Limb (tissue), 2 donors: ENCODE results near the gene CYP2A7.
"Not testable (repeated sequence)": the region's sequence is repeated elsewhere in the genome, so short reads cannot be mapped to it uniquely, and the experiment has no call there.

Source experiments
- DNase-seq, 2 donors: peaks; one replicate each; pipeline ENCODE4 v3.0.0-alpha.2; 2016; ENCODE audit errors: extremely low spot score in 2 of 2

The CYP2A7 gene, protein sequence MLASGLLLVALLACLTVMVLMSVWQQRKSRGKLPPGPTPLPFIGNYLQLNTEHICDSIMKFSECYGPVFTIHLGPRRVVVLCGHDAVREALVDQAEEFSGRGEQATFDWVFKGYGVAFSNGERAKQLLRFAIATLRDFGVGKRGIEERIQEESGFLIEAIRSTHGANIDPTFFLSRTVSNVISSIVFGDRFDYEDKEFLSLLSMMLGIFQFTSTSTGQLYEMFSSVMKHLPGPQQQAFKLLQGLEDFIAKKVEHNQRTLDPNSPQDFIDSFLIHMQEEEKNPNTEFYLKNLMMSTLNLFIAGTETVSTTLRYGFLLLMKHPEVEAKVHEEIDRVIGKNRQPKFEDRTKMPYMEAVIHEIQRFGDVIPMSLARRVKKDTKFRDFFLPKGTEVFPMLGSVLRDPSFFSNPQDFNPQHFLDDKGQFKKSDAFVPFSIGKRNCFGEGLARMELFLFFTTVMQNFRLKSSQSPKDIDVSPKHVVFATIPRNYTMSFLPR

DNA sequence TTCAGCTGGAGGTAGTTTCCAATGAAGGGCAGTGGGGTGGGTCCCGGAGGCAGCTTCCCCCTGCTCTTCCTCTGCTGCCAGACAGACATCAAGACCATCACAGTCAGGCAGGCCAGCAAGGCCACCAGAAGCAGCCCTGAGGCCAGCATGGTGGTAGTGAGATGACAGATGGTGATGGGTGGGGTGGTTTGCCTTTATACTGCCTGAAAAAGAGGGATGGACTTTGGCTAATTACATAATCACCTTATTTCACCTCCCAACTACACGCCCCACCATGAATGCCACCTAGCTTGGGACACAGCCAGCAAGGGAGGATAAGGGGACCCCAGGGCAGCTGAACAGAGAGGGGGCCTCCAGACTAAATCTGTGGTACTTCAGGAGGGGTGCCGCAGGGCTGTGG, at the start of gene CYP2A7:
TSS of gene CYP2A7 (minus strand) at position 170 of the 400 bp plus-strand sequence. CDS start at position 149, 21 bp downstream.
- not testable (repeated sequence) for DNase-seq

DNA sequence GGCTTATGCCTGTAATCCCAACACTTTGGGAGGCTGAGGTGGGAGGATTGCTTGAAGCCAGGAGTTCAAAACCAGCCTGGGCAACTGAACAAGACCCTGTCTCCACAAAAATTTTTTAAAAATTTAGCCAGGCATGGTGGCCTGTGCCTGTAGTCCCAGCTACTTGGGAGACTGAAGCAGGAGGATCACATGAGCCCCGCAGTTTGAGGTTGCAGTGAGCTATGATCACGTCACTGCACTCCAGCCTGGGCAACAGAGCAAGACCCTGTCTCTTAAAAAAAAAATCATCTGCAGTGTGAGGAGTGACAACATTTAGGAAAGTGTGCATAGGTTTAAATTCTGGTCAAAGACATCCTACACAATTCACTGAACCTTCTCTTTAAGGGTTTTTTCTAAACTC, 48.8 kb upstream of the CYP2A7 start:
- DNase-seq, result not testable (repeated sequence)

DNA sequence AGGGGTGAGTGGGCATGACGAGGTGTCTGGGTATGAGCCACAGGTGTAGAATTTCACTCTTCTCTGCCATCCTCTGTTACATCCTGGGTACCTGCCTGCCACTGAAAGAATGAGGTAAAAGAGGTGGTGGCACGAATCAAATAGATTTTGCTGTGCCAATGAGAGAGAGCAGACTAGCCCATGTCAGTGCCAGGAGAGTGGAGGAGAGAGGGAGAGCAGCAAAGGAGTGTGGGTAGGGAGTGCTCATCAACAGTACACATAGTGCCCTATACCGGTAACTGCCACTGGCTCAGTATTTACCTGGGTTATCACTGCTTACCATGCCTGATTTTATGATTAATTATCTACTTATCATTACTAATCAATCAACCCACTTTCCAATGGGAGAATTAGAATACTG, 47.9 kb upstream of the CYP2A7 start:
- not testable (repeated sequence) for DNase-seq

DNA sequence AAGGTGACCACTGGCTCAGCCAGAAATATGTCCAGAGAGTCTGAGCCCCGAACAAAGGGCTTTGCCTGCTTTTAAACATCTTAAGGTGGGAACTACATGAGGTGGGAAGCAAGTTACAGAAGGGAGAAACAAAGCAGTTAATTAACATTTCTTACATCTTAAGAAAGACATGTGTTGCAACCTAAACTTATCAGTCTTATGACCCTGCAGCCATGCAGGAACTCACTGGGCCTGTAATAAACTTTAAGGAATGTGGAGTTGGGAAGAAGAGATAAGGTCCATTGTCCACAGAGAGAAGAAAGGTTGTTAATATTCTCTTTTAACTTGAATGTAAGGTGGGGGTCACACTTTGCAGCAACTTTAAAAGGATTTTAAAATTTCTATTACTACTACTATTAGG, 46.8 kb upstream of the CYP2A7 start:
- no peak for DNase-seq

DNA sequence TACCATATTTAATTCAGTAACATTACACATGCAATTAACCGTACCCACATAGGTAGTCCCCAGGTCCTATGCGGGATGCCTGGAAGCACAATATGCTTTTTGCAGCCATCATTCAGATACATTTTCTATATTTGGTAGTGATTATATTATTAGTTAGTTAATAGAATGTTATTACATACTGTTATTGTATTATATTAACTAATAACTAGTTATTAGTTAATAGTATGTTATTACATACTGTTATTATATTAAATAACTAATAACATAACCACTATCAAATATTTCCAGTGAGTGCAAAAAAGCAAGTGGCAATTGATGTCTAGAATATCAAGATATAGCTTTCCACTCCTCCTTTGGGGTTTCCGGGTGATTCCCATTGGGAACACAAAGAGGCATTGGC, 45.5 kb upstream of the CYP2A7 start:
- DNase-seq, result no peak

DNA sequence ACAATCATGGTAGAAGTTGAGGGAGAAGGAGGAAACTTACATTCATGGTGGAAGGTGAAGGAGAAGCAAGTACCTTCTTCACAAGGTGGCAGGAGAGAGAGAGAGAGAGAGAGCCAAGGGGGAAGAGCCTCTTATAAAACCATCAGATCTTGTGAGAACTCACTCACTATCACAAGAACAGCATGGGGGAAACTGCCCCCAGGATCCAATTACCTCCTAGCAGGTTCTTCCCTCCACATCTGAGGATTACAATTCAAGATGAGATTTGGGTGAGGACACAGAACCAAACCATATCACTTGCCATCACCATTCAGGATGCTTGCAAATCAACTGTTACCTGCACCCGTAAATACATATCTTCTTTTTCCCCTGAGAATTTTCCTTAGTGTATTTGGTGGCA, 44.2 kb upstream of the CYP2A7 start:
- not testable (repeated sequence) for DNase-seq

DNA sequence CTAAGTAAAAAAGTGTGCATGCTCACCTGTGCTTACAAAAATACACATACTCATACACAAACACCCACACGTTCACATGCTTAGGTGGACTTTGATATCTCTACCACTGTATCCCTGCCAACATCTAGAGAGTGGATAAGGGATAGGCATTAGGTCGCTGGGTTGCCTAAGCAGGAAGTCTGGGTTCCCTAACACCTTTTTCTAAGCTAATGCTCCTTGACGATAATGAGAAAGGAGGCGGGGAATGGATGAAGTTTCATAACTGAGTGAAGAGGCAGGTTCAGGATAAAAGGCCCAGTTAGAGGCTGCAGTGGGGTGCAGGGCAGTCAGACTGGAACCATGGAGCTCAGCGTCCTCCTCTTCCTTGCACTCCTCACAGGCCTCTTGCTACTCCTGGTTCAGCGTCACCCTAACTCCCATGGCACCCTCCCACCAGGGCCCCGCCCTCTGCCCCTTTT, 41.9 kb upstream of the CYP2A7 start:
- DNase-seq, result no peak

DNA sequence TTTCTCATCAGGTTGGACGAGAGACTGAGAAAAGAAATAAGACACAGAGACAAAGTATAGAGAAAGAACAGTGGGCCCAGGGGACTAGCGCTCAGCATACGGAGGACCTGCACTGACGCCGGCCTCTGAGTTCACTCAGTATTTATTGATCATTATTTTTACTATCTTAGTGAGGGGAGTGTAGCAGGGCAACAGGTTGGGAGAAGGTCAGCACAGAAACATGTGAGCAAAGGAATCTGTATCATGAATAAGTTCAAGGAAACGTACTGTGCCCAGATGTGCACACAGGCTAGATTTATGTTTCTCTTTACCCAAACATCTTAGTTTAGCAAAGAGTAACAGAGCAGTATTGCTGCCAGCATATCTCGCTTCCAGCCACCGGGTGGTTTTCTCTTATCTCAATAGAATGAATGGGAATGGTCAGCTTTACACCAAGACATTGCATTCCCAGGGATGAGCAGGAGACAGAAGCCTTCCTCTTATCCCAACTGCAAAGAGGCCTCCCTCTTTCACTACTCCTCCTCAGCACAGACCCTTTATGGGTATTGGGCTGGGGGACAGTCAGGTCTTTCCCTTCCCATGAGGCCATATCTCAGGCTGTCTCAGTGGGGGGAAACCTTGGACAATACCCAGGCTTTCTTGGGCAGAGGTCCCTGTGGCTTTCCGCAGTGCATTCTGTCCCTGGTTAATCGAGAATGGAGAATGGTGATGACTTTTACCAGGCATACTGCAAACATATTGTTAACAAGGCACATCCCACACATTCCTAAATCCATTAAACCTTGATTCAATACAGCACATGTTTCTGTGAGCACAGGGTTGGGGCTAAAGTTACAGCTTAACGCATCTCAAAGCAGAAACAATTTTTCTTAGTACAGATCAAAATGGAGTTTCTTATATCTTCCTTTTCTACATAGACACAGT, 40.5 kb upstream of the CYP2A7 start:
- DNase-seq, result not testable (repeated sequence)

DNA sequence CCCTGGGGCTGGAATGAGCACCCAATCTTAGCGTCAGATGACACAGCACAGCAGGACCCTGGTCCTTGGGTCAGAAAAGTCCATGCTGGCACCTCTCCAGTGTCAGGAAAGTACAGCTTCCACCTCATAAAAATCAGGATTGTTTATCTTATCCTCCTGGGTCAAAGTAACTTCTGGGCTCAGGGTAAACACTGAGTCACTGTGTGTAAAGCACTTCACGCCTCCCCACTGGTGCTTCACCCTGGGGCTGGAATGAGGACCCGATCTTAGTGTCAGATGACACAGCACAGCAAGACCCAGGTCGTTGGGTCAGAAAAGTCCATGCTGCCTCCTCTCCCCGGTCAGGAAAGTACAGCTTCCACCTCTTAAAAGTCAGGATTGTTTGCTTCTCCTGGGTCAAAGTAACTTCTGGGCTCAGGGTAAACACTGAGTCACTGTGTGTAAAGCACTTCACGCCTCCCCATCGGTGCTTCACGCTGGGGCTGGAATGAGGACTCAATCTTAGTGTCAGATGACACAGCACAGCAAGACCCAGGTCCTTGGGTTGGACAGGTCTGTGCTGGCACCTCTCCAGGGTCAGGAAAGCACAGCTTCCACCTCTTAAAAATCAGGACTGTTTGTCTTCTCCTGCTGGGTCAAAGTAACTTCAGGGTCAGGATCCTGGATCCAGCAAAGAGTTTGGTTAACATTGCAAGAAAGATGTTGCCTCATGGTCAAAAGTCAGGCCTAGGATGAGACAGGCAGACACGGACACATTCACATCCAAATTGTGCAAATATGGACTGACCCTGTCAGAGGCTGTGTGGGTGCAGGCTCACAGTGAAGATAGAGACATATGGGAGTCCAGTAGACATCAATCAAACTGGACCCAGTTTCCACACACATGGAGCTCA, 39.2 kb upstream of the CYP2A7 start:
- no peak for DNase-seq

DNA sequence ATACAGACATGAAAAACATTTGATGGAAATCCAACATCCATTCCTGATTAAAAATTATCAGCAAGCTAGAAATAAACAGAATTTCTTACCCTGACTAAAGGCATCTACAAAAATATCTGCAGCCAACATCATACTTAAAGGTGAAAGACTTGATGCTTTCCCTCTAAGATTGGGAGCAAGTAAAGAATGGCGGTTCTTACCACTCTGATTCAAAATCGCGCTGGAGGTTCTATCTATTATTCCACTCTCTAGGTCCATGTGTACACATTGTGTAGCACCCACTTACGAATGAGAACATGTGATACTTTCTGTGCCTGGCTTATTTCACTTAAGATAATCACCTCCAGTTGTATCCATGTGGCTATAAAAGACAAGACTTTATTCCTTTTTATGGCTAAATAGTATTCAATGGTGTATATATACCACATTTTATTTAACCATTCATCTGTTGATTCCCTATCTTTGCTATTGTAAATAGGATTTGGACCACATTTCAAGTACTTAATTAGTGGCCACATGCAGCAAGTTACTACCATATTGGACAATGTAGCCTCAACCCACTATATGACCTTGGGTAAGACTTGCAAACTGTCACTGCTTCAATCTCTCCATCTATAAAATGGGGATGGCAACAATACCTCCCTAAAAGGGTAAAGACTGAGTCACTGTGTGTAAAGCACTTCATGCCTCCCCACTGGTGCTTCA, 38.4 kb upstream of the CYP2A7 start:
- no peak for DNase-seq

DNA sequence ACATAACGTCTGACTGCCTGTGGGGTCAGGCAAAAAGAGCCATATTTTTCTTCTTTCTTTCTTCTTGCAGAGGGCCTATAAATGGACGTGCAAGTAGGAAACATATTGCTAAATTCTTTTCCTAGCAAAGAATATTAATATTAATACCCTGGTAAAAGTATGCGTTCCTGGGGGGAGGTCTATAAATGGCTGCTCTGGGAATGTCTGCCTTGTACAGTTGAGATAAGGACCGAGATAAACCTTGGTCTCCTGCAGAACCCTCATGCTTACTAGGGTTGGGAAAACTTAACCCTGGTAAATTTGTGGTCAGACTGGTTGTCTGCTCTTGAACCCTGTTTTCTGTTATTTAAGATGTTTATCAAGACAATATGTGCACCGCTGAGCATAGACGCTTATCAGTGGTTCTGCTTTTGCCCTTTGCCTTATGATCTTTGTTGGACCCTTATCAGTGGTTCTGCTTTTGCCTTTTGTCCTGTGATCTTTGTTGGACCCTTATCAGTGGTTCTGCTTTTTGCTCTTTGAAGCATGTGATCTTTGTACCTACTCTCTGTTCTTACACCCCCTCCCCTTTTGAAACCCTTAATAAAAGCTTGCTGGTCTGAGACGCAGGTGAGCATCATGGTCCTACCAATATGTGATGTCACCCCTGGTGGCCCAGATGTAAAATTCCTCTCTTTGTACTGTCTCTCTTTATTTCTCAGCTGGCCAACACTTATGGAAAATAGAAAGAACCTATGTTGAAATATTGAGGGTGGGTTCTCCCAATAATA, 37.7 kb upstream of the CYP2A7 start:
- DNase-seq, result not testable (repeated sequence)

DNA sequence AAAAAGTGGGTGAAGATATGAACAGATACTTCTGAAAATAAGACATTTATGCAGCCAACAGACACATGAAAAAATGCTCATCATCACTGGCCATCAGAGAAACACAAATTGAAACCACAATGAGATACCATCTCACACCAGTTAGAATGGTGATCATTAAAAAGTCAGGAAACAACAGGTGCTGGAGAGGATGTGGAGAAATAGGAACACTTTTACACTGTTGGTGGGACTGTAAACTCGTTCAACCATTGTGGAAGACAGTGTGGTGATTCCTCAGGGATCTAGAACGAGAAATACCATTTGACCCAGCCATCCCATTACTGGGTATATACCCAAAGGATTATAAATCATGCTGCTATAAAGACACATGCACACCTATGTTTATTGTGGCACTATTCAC, 36.3 kb upstream of the CYP2A7 start:
- not testable (repeated sequence) for DNase-seq

DNA sequence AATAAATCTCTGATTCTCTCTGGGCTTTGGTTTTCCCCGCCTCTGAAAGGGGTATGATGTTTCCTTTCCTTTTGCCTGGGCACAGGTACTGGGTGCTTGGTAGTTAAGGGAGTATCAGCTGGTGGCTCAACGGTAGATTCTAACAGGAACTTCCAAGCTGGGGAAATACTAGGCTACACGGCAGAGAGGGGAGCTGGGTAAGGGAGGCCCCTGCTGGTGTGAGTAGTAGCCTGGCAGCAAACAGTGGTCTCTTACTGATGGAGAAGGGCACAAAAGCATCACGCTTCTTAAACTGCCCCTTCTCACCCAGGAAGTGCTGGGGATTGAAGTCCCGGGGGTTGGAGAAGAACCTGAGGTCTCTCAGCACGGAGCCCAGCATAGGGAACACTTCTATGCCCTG, 26.9 kb upstream of the CYP2A7 start:
- DNase-seq, result peak in 1 of 2 donors; percentile 2

DNA sequence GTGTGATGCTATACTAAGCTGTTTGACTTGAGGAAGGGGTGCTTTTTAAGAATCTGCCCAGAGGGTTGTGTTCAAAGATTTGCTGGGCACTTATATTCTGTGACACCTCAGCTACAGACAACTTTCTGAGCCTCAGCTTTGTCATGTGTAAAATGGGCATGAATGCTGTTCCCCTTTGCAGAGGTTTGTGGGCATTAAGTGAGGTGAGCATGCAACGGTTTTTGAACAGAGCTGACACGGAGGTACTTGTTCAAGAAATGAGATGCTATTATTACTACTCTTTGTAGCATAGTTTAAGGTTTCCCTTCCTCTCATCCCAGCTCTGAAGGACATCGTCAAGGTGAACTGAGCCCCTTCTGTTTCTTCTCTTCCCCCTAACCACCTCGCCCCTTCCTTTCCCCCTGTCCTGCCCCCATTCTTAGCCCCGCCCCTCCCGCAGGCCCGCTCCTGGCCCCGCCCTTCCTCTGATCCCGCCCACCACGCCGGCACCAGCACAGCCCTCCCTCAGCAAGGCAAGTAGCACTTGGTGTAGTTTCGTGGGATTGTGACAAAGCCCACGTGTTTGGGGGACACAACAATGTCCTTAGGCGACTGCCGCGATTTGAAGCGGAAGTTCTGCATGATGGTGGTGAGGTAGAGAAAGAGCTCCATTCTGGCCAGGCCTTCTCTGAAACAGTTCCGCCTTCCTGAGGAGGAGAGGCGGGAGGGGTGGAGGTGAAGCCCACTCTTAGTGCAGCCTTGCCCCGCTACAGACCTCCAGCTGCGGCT, 26.1 kb upstream of the CYP2A7 start:
- DNase-seq, result no peak

DNA sequence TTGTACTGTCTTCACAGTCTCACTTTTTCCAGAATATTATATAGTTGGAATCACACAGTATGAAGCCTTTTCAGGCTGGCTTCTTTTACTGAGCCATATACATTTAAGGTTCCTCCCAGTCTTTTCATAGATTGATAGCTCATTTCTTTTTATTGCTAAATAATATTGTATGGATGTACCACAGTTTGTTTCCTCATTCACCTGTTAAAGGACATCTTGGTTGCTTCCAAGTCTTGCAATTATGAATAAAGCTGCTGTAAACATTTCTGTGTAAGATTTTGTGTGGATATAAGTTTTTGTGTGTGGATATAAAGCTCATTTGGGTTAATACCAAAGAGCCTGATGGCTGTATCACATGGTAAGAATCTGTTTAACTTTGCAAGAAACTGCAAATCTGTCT, 24.5 kb upstream of the CYP2A7 start:
- no peak for DNase-seq

DNA sequence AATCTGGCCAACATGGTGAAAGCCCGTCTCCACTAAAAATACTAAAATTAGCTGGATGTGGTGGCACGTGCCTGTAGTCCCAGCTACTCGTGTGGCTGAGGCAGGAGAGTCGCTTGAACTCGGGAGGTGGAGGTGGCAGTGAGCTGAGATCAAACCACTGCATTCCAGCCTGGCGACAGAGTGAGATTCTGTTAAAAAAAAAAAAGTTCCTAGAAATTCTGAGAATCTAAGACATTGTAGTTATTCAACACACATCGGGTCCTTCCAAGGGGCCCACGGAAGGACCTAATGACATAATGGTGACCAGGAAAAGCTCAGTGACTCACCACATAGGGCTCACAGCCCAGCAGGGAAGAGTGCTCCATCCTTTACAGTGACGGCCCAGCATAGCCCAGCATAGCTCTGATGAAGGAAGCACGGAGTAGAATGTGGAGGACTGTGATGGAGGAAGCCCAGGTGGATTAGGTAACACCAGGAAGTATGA, 22.7 kb upstream of the CYP2A7 start:
- DNase-seq, result not testable (repeated sequence)

DNA sequence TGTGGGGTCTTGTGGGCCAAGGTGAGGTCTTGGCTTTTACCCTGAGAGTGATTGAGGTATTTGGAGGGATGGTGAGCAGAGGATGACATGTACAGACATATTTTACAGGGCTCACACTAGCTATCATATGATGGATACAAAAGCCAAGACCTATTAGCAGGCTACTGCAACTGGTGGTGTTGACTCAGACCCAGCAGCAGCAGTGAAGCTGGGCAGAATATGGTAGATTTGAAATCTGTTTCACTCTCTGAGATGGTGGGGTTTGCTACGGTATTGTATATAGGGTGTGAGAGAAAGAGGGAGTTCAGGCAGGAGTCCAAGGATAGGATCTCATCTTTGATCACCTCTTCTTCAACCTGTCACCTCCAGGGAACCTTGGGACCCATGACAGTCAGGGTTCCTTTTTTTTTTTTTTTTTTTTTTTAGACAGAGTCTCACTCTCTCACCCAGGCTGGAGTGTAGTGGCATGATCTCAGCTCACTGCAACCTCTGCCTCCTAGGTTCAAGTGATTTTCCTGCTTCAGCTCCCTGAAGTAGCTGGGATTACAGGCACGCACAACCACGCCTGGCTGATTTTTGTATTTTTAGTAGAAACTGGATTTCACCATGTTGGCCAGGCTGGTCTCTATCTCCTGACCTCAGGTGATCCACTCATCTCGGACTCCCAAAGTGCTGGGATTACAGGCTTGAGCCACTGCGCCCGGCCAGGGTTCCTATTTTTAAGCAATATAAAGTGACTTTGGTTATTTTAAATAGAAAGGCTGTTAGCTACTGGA, 20.1 kb upstream of the CYP2A7 start:
- DNase-seq, result not testable (repeated sequence)

DNA sequence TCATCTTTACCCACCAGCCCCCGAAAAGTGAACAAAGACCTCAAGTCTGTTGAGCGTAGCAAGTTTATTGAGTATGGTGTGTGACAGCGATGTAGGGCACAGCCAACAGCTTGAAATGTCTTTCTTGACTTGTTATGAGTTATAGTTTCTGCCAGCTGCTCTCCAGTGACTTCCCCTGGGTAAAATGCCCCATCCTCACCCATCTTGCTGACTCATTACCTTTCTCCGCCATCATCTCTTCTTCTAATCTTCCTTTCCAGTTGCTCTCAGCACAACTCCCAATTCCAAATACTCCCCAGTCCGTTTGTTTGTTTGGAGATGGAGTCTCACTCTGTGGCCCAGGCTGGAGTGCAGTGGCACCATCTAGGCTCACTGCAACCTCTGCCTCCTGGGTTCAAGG, 18.5 kb upstream of the CYP2A7 start:
- not testable (repeated sequence) for DNase-seq
